Suprapubic skin (tissue), 3 donors: ENCODE results near the gene TSPAN18.

Experiments
- CTCF ChIP-seq, 2 donors: fragments of 200-600 bp in 1 of 2; fragments of 450-650 bp in 1 of 2; sonication (generic) in 1 of 2; IDR thresholded peaks; one replicate each; pipeline ENCODE4 v1.5.1; 2016 to 2019; ENCODE audit warnings: antibody characterized with exemption in 2 of 2, mild to moderate bottlenecking in 1 of 2, moderate library complexity in 1 of 2
- POLR2A ChIP-seq, 2 donors: fragments of 450-650 bp; IDR thresholded peaks; one replicate each; pipeline ENCODE4 v1.6.1; 2017; ENCODE audit warnings: antibody characterized with exemption in 2 of 2, mild to moderate bottlenecking in 2 of 2, moderate library complexity in 2 of 2

DNA sequence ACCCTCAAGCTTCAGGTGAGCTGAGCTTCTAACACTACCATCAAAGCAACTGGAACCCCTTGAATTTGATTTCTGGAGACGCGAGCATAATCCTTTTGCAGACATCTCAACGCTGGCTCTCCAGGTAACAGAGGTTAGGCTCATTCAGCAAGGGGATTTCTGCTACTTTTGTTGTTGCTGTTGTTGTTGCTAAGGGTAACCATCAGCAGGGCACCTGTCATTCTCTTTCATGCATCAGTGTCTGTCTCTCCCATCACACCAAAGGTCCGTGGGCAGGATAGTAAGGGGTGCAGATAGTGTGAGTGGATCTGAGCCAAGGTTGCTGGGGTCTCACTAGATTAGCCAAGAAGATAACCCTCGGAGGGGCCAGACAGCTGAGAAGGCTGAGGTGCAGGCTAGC lies 133.6 kb downstream of the TSPAN18 start:
- TF ChIP-seq POLR2A (IDR thresholded peaks at IDR 0.05) (no peak), CTCF (IDR thresholded peaks at IDR 0.05) (no peak)
